Lung (tissue), 12 donors: ENCODE measurements around the gene TRAF3. TPM values are rescaled to one million over a fixed set of nuclear protein-coding genes. Genes with fewer than 3 reads are reported as not detected.

Experiments
- ATAC-seq: fragments of 200-7000 bp; cut with Tn5 transposase; one replicate; pipeline ENCODE4 v1.9.1; 2020; ENCODE audit warnings: moderate number of reproducible peaks; ENCODE audit not compliant: insufficient read depth, low FRiP score
- DNase-seq, 3 donors: peaks; one replicate each; pipeline ENCODE4 v3.0.0-alpha.2; 2013 to 2017
- H3K27ac ChIP-seq, 2 donors: one replicate each; pipeline ENCODE4 v1.5.1; 2013; ENCODE audit warnings: mild to moderate bottlenecking in 2 of 2, moderate library complexity in 2 of 2, control low read depth in 1 of 2, inconsistent platforms in 1 of 2, low read depth in 1 of 2, low read length in 1 of 2
- H3K27me3 ChIP-seq, 3 donors: one replicate each; pipeline ENCODE4 v1.5.1; 2013; ENCODE audit warnings: low read length in 2 of 3; ENCODE audit not compliant: control insufficient read depth in 3 of 3, insufficient read depth in 3 of 3
- H3K36me3 ChIP-seq, 4 donors: one replicate each; pipeline ENCODE4 v1.5.1; 2013; ENCODE audit warnings: low read length in 4 of 4, mild to moderate bottlenecking in 1 of 4, moderate library complexity in 1 of 4; ENCODE audit not compliant: control insufficient read depth in 4 of 4, insufficient read depth in 4 of 4
- H3K4me1 ChIP-seq, 5 donors: one replicate each; pipeline ENCODE4 v1.5.1; 2013; ENCODE audit warnings: low read length in 5 of 5, mild to moderate bottlenecking in 2 of 5, moderate library complexity in 1 of 5; ENCODE audit not compliant: control insufficient read depth in 5 of 5, insufficient read depth in 5 of 5
- H3K4me3 ChIP-seq: one replicate; pipeline ENCODE4 v1.5.1; 2013; ENCODE audit warnings: mild to moderate bottlenecking, control low read depth, moderate library complexity
- H3K9ac ChIP-seq, 2 donors: one replicate each; pipeline ENCODE4 v1.5.1; 2013; ENCODE audit warnings: low read length in 2 of 2, control low read depth in 1 of 2; ENCODE audit not compliant: insufficient read depth in 1 of 2
- H3K9me3 ChIP-seq, 4 donors: one replicate each; pipeline ENCODE4 v1.5.1; 2013; ENCODE audit warnings: low read length in 3 of 4, mild to moderate bottlenecking in 1 of 4, moderate library complexity in 1 of 4; ENCODE audit not compliant: control insufficient read depth in 4 of 4, insufficient read depth in 3 of 4
- WGBS, 2 donors: extraction: QIAGEN DNeasy Blood & Tissue Kit; methylation state at CpG; one replicate each; pipeline ENCODE4 v1.1.7; 2013; 5-methylcytosine and 5-hydroxymethylcytosine counted together
- polyA plus RNA-seq, 2 donors: library from polyadenylated mRNA; stranded (reverse); fragments of 200-250 nt; gene quantifications; one replicate each; pipeline ENCODE4 v1.2.1, GENCODE V29; 2013
- total RNA-seq, 2 donors: library from RNA; depleted of rRNA in 1 of 2; stranded (reverse); fragments of >200 nt in 1 of 2; gene quantifications; one replicate each; pipeline ENCODE4 v1.2.1, GENCODE V29; 2014 to 2021
- TF ChIP-seq, protein P1 (sequence below): IDR thresholded peaks from 2 replicates; pipeline ENCODE4 v1.5.1; 2012; ENCODE audit warnings: mild to moderate bottlenecking; ENCODE audit errors: control extremely low read depth, extremely low read depth
- donor health status: control.
- donor health status: control.
- donor health status: Bipolar disorder and iron deficiency.
- donor health status: healthy.
- donor health status: DM: yes; HTN: yes; CAD: no.

TRAF3 gene
- total and polyA plus RNA-seq, 4 donors, result 5.7 to 25.5 (median 18.7) TPM

DNA sequence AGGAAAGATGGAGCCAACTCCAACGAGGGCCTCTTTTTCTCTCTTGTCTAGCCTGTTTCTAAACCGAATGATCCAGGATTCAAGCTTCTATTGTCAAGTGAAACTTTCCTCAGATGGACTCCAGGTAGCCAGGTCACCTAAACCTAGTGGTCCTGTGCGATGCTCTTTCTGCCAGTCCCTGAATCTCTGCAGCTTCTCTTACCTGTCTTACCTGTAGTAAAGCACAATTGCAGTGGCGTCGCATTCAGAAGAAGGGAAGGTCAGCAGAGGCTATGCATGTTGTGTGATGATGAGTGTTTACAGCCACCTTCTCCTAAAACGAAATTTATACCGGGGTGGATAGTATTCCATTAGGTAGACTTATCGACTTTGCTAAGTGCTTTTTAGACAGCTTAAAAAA is 47.4 kb upstream of the TRAF3 start:
- Histone ChIP-seq H3K9ac (no peak overlapping the region), H3K36me3 (peaks cover 13 to 46% (median 25%) of the 10 kb centered on the region in 4 donors), H3K27me3 (no peaks in the 10 kb centered on the region), H3K27ac (no peak overlapping the region), H3K9me3 (no peaks in the 10 kb centered on the region), H3K4me3 (no peak overlapping the region), H3K4me1 (peaks cover 0 to 2% (median 0%) of the 10 kb centered on the region in 5 donors)
- DNase-seq (no peak), ATAC-seq (no peak)
- 94 to 97% methylated on average over 8 of the region's 8 CpGs for WGBS, 2 donors
- TF ChIP-seq, protein P1, sequence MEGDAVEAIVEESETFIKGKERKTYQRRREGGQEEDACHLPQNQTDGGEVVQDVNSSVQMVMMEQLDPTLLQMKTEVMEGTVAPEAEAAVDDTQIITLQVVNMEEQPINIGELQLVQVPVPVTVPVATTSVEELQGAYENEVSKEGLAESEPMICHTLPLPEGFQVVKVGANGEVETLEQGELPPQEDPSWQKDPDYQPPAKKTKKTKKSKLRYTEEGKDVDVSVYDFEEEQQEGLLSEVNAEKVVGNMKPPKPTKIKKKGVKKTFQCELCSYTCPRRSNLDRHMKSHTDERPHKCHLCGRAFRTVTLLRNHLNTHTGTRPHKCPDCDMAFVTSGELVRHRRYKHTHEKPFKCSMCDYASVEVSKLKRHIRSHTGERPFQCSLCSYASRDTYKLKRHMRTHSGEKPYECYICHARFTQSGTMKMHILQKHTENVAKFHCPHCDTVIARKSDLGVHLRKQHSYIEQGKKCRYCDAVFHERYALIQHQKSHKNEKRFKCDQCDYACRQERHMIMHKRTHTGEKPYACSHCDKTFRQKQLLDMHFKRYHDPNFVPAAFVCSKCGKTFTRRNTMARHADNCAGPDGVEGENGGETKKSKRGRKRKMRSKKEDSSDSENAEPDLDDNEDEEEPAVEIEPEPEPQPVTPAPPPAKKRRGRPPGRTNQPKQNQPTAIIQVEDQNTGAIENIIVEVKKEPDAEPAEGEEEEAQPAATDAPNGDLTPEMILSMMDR, result no peak

DNA sequence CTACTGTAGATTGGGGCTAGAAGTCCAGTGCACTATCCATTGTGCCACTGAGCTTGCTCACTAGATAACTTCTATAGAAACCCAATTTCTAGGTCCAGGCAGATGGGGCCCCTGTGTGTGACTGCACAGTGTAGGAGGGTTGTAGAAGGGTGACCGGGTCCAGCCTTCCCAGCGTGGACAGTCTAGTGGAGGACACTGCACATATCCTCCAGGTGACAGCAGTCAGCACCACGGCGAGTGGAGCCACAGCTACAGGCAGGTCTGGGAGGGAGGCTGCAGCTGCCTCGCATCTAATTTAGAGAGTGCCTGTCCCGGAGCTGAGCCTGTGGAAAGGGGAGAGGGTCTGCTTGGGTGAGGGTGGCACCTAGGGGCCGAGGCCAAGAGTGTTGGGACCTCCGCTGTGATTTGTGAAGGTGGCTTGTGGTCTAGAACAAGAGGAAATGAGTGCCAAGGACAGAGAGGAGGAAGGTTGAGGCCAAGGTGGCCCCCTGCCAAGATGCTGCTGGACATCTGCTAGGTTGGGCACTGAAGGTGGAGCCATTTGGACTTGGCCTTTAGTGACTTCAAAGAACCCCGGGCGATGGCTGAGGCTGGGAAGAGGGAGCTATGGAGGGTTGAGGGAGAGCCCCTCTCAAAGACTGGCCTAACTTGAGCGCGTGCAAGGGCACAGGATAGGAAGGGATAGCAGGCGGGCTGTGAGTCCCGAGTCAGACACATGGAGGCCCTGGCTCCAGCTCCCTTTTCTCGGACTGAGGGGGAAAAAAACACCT is 46.0 kb upstream of the TRAF3 start:
- Histone ChIP-seq H3K4me3 (no peak overlapping the region), H3K9me3 (no peaks in the 10 kb centered on the region), H3K27ac (no peak overlapping the region), H3K27me3 (no peaks in the 10 kb centered on the region), H3K9ac (no peak overlapping the region), H3K4me1 (peaks cover 0 to 2% (median 0%) of the 10 kb centered on the region in 5 donors), H3K36me3 (peaks cover 13 to 38% (median 22%) of the 10 kb centered on the region in 4 donors)
- TF ChIP-seq, protein P1, result no peak
- DNase-seq (no peak), ATAC-seq (no peak)
- 95 to 98% methylated on average over 15 of the region's 15 CpGs for WGBS, 2 donors

DNA sequence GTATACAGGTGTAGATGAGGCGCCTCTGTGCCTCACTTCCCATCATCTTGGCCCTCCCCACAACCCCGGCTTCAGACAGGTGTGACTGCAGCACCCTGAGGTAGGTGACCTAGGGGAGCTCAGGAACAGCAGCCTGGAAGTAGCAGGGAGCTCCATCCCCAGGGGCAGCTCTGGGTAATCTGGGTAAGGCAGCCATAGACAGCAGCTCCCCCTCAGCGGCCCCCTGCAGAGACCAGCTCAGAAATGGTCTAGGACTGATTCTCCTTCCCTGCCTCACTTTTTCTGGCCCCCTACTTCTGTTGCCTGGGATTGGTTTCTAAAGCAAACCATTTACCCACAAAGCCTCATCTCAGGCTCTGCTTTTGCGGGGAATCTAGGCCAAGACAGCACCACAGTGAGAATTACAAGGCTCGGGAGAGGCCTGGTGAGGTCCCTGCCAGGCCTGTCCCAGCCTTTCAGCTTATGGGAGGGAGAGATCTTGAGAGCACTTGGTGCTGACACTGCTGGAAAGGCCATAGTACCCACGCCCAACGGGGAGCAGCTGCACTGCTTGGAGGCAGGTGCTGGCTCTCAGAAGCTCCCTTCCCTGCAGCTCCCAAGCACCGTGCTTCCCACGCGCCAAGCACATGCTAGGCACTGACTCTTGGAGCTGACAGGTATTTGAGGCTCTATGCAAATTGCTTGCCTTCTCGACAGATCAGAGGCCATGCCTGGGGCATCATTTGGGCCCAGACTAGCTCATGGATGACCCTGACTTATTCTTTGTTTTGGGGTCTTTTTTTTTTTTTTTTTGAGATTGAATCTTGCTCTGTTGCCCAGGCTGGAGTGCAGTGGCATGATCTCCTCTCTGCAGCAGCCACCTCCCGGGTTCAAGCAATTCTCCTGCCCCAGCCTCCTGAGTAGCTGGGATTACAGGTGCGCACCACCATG is 45.1 kb upstream of the TRAF3 start:
- ATAC-seq, result no peak
- 87 to 93% methylated on average over 13 of the region's 13 CpGs for WGBS, 2 donors
- no peak overlapping the region for H3K9ac ChIP-seq
- DNase-seq, result no peak
- H3K9me3 ChIP-seq, result no peaks in the 10 kb centered on the region
- no peaks in the 10 kb centered on the region for H3K27me3 ChIP-seq
- H3K4me3 ChIP-seq, result no peak overlapping the region
- H3K4me1 ChIP-seq, result peaks cover 0 to 2% (median 0%) of the 10 kb centered on the region in 5 donors
- no peak overlapping the region for H3K27ac ChIP-seq
- TF ChIP-seq, protein P1, result no peak
- peaks cover 9 to 34% (median 18%) of the 10 kb centered on the region in 4 donors for H3K36me3 ChIP-seq
